GM23248 (cell line): ENCODE measurements around the gene ACTN1. TPM values are rescaled to one million over a fixed set of nuclear protein-coding genes. Genes with fewer than 3 reads are reported as not detected.
A peak's percentile ranks its signal among the peaks of the same experiment; 100 is the strongest.

Experiments
- DNase-seq: peaks from one replicate; pipeline ENCODE4 v3.0.0-alpha.2; 2015
- H2AFZ ChIP-seq: fragments of 200-600 bp; sonication (generic); 2 replicates; pipeline ENCODE4 v1.6.1; 2016; ENCODE audit warnings: antibody characterized with exemption
- H3F3A ChIP-seq: fragments of 200-600 bp; sonication (generic); 2 replicates; pipeline ENCODE4 v1.6.1; 2016; ENCODE audit warnings: mild to moderate bottlenecking, antibody characterized with exemption, mixed run types; ENCODE audit not compliant: insufficient read depth
- H3K27ac ChIP-seq: fragments of 200-600 bp; sonication (generic); 2 replicates; pipeline ENCODE4 v1.5.1; 2016; ENCODE audit warnings: mild to moderate bottlenecking
- H3K27me3 ChIP-seq: fragments of 200-600 bp; sonication (generic); replicated peaks from 2 replicates; pipeline ENCODE4 v1.6.1; 2016; ENCODE audit warnings: mild to moderate bottlenecking; ENCODE audit not compliant: insufficient read depth
- H3K36me3 ChIP-seq: fragments of 200-600 bp; sonication (generic); 2 replicates; pipeline ENCODE4 v1.6.1; 2016; ENCODE audit warnings: low read depth, mild to moderate bottlenecking
- H3K4me1 ChIP-seq: fragments of 200-600 bp; sonication (generic); 2 replicates; pipeline ENCODE4 v1.6.1; 2016; ENCODE audit warnings: mild to moderate bottlenecking; ENCODE audit not compliant: insufficient read depth
- H3K4me2 ChIP-seq: fragments of 200-600 bp; sonication (generic); one replicate; pipeline ENCODE4 v1.6.1; 2016; ENCODE audit warnings: mild to moderate bottlenecking; ENCODE audit not compliant: unreplicated experiment
- H3K4me3 ChIP-seq: fragments of 200-600 bp; sonication (generic); 2 replicates; pipeline ENCODE4 v1.5.1; 2016; ENCODE audit warnings: mild to moderate bottlenecking
- H3K79me2 ChIP-seq: fragments of 200-600 bp; sonication (generic); 2 replicates; pipeline ENCODE4 v1.6.1; 2016; ENCODE audit warnings: mild to moderate bottlenecking; ENCODE audit not compliant: insufficient read depth
- H3K9ac ChIP-seq: fragments of 200-600 bp; sonication (generic); 2 replicates; pipeline ENCODE4 v1.6.1; 2016; ENCODE audit warnings: mild to moderate bottlenecking
- H3K9me2 ChIP-seq: fragments of 200-600 bp; sonication (generic); 2 replicates; pipeline ENCODE4 v1.6.1; 2016; ENCODE audit warnings: mixed run types, mild to moderate bottlenecking, moderate library complexity; ENCODE audit not compliant: insufficient read depth
- H3K9me3 ChIP-seq: fragments of 200-600 bp; sonication (generic); one replicate; pipeline ENCODE4 v1.6.1; 2017; ENCODE audit warnings: low read depth
- H4K20me1 ChIP-seq: fragments of 200-600 bp; sonication (generic); 2 replicates; pipeline ENCODE4 v1.6.0; 2016; ENCODE audit not compliant: insufficient read depth
- EZH2 ChIP-seq: fragments of 200-600 bp; sonication (generic); IDR thresholded peaks from 2 replicates; pipeline ENCODE4 v1.6.1; 2018; ENCODE audit warnings: antibody characterized with exemption, mild to moderate bottlenecking; ENCODE audit not compliant: insufficient read depth, poor library complexity, severe bottlenecking
- EZH2phosphoT487 ChIP-seq: fragments of 200-600 bp; sonication (generic); IDR thresholded peaks from 2 replicates; pipeline ENCODE4 v1.6.1; 2018; ENCODE audit warnings: antibody characterized with exemption, moderate library complexity, mild to moderate bottlenecking, low read depth; ENCODE audit not compliant: insufficient read depth
- WGBS, 2 experiments: methylation state at CpG; one replicate each; pipeline ENCODE4 v1.1.6; 2015 to 2017; ENCODE audit warnings: low lambda C conversion rate in 2 of 2, low coverage in 1 of 2; ENCODE audit errors: missing lambda C conversion rate in 2 of 2; 5-methylcytosine and 5-hydroxymethylcytosine counted together
- in situ Hi-C: fragments of 300-500 bp; cut with MboI; formaldehyde crosslinking; loops from 2 replicates; pipeline ENCODE4 v1.15.0; 2020
- polyA plus RNA-seq: library from polyadenylated mRNA; unstranded; fragments of >200 nt; fragmentation: Nextera tagmentation; extraction: Ambion mirVana; gene quantifications from 2 replicates; pipeline ENCODE4 v1.2.1, GENCODE V29; 2016
- total RNA-seq: library from RNA; depleted of rRNA; stranded (reverse); fragments of >200 nt; shearing (Covaris generic); gene quantifications from 2 replicates; pipeline ENCODE4 v1.2.3, GENCODE V29; 2014

The ACTN1 gene
- total and polyA plus RNA-seq, 2 experiments from 2014 or later: 403 to 597 TPM

DNA sequence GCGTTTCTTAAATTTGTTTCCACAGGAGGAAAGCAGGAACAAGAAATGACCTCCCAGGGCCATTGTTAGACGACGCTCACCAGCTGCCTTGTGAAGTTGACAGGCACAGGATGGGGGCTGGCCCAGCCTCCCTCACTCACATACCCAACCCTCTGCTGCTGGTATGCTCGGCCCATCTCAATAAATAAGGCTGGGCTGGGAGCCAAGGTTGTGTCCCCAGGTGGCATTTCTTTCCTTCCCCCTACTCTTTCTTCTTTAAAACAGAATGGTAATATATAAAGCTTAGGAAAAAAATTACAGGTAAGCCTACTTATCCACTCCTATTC lies 93.0 kb downstream of the ACTN1 start:
- peaks cover 87% of the 10 kb centered on the region for H3K36me3 ChIP-seq
- H3K9me2 ChIP-seq: no peaks in the 10 kb centered on the region
- H3K4me1 ChIP-seq: peaks cover 18% of the 10 kb centered on the region
- H4K20me1 ChIP-seq: no peaks in the 10 kb centered on the region
- no peak overlapping the region for H3K4me3 ChIP-seq
- 90 to 92% methylated on average over 4 of the region's 4 CpGs for WGBS, 2 experiments
- no peaks in the 10 kb centered on the region for H3K27me3 ChIP-seq
- no peak overlapping the region for H2AFZ ChIP-seq
- peaks cover 90% of the 10 kb centered on the region for H3K79me2 ChIP-seq
- no peak overlapping the region for H3K27ac ChIP-seq
- H3F3A ChIP-seq: peaks cover 82% of the 10 kb centered on the region
- in situ Hi-C loops: no loop called here
- no peak overlapping the region for H3K4me2 ChIP-seq
- no peaks in the 10 kb centered on the region for H3K9me3 ChIP-seq
- TF ChIP-seq EZH2 (no peak), EZH2phosphoT487 (no peak)
- no peak for DNase-seq
- no peak overlapping the region for H3K9ac ChIP-seq

DNA sequence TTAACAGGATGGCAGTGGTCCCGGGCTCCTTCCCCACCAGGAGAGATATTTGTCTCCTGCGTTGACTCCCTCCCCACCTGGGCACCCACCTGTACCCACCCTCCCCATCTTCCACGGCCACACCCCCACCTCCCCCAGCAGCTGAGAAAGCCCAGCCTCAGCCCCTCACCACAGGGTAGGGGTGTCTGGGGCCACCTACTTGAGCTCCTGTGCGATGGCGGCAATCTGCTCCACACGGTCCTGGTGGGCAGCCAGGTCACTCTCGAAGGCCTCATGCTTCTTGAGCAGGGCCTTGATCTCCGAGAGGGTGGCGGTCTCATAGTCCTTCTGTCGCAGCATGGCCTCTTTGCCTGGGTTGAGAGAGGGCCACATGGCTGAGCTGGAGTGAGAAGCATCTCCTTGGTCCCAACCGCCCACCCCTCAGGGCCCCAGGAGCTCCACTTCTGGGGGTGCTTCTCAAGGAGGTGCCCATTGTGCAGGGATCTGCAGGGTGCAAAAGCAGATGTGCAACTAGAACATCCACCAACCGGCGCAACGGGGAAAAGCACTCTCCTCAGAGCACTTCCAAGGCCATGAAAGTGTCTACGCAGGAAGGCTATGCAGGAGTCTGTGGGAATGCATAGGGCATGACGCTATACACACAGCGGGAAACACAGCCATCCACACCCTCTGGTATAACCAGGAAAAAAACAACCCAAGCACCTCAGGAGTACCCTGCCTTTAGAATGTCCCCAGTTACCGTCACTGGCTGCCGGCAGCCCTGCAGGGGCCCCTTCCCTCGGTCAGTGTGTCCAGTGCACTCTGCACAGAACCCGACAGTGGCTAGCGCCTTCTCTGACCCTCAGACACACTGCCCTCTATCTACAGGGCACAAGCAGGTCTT lies 93.6 kb downstream of the ACTN1 start:
- Histone ChIP-seq H4K20me1 (no peaks in the 10 kb centered on the region), H3K79me2 (peaks cover 90% of the 10 kb centered on the region), H3K9me3 (no peaks in the 10 kb centered on the region), H3K4me3 (no peak overlapping the region), H3K4me1 (peaks cover 18% of the 10 kb centered on the region), H3K4me2 (no peak overlapping the region), H3K27me3 (no peaks in the 10 kb centered on the region), H3K36me3 (peaks cover 86% of the 10 kb centered on the region), H3K27ac (peak overlapping the region; percentile 80), H3K9me2 (no peaks in the 10 kb centered on the region), H2AFZ (no peak overlapping the region), H3F3A (peaks cover 80% of the 10 kb centered on the region), H3K9ac (no peak overlapping the region)
- in situ Hi-C loops: no loop called here
- DNase-seq: no peak
- TF ChIP-seq EZH2 (no peak), EZH2phosphoT487 (no peak)
- WGBS, 2 experiments: 96 to 97% methylated on average over 19 to 22 of the region's 22 CpGs

DNA sequence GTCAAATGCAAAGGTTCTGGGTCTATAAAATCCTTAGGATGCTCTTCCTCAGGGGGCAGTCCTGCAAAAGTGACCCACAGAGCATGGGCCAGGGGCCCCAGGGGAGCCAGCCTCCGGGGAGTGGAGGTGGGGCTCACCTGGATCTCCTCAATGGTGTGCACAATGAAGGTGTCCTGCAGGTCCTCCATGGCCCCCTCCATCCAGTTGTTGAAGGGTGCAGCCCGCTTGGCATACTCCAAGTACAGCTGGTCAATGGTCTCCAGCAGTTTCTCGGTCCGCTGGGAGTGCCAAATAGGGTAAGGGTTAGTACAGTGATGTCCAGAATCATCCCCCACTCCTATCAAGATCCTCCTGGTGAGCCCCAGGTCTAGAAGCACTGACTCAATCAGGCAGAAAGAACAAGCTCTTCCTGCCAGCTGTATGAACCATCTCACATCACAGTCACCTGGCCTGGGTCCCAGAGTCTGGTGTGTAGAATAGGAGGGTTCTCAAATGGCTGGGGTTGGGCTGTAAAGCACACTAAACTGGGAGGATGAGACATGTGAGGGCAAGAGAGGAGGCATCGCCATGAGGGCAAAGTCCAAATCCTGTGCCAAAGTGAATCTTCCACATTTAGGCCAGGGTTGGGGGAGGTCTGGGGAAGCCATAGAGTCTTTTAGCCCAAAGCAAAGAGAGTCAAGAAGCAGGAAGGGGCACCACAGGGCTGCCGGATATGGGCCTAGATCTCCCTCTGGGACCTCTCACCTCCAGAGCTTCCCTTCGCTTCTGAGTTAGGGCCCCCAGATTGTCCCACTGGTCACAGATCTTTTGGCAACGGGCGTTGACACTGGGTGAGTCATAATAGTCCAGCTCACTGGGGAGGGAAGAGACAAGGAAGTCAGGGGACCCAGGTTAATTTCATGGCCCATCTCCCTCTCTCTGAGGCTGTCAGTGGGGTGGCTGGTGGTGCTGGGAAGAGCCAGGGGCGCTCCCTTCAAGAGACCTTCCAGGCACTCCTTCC lies 94.8 kb downstream of the ACTN1 start:
- no peaks in the 10 kb centered on the region for H3K9me3 ChIP-seq
- H3K4me1 ChIP-seq: peaks cover 18% of the 10 kb centered on the region
- no peaks in the 10 kb centered on the region for H3K9me2 ChIP-seq
- peak overlapping the region; percentile 45 for H3K9ac ChIP-seq
- no peak overlapping the region for H2AFZ ChIP-seq
- peak; percentile 99 for DNase-seq
- H3K27ac ChIP-seq: peak overlapping the region; percentile 80
- H4K20me1 ChIP-seq: no peaks in the 10 kb centered on the region
- no peak for TF ChIP-seq EZH2phosphoT487
- no peak for TF ChIP-seq EZH2
- H3K4me2 ChIP-seq: peak overlapping the region; percentile 31
- no peak overlapping the region for H3K4me3 ChIP-seq
- peaks cover 90% of the 10 kb centered on the region for H3K79me2 ChIP-seq
- in situ Hi-C loops: no loop called here
- no peaks in the 10 kb centered on the region for H3K27me3 ChIP-seq
- H3K36me3 ChIP-seq: peaks cover 88% of the 10 kb centered on the region
- 66 to 69% methylated on average over 10 of the region's 10 CpGs for WGBS, 2 experiments
- peaks cover 74% of the 10 kb centered on the region for H3F3A ChIP-seq

DNA sequence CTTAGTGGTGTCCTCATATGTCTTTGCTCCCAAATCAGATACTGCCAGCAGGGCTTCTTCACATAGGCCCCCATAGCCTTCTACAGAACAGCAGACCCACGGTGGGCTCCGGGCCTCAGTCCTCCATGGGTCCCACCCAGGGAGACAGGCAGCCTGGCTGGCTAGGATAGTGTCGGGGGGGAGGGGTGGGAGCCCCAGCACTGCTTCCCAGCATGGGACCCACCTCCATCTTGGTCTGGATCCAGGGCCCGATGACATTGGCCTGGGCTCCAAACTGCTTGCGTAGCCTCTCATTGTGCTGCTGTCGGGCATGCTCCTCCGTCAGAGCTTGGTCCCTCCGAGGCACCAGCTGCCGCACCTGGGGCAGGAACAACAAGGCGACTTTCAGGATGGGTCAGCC lies 96.9 kb downstream of the ACTN1 start:
- Histone ChIP-seq H3K9ac (no peak overlapping the region), H2AFZ (no peak overlapping the region), H3K4me2 (no peak overlapping the region), H3K36me3 (peaks cover 85% of the 10 kb centered on the region), H3K27me3 (no peaks in the 10 kb centered on the region), H3K27ac (no peak overlapping the region), H3K4me3 (no peak overlapping the region), H3K9me3 (no peaks in the 10 kb centered on the region), H3F3A (peaks cover 63% of the 10 kb centered on the region), H3K4me1 (peaks cover 18% of the 10 kb centered on the region), H3K9me2 (no peaks in the 10 kb centered on the region), H3K79me2 (peaks cover 87% of the 10 kb centered on the region), H4K20me1 (no peaks in the 10 kb centered on the region)
- no peak for TF ChIP-seq EZH2phosphoT487
- TF ChIP-seq EZH2: no peak
- in situ Hi-C loops: no loop called here
- no peak for DNase-seq
- WGBS, 2 experiments: 94 to 96% methylated on average over 10 of the region's 10 CpGs
